Gastroesophageal sphincter (tissue), 4 donors: ENCODE results near the gene BMP8B. TPM values are rescaled to one million over a fixed set of nuclear protein-coding genes. Genes with fewer than 3 reads are reported as not detected.

ENCODE experiments used
- ATAC-seq: fragments of 150-250 bp; one replicate; pipeline ENCODE4 v1.9.1; 2016; ENCODE audit warnings: mild to moderate bottlenecking, moderate library complexity
- H3K27ac ChIP-seq, 4 donors: fragments of 200-600 bp; sonication (generic) in 3 of 4; 1 replicate in 3 of 4; 2 replicates in 1 of 4; pipeline ENCODE4 v1.5.1; 2016 to 2019
- H3K27me3 ChIP-seq: fragments of 200-600 bp; sonication (generic); one replicate; pipeline ENCODE4 v1.5.1; 2019
- H3K36me3 ChIP-seq, 2 donors: fragments of 200-600 bp; sonication (generic); one replicate each; pipeline ENCODE4 v1.5.1; 2019; ENCODE audit warnings: control low read depth in 1 of 2
- H3K4me1 ChIP-seq, 3 donors: fragments of 200-600 bp; sonication (generic); 1 replicate in 2 of 3; 2 replicates in 1 of 3; pipeline ENCODE4 v1.5.1; 2016 to 2019; ENCODE audit warnings: control low read depth in 2 of 3
- H3K4me3 ChIP-seq, 2 donors: fragments of 200-600 bp; sonication (generic); one replicate each; pipeline ENCODE4 v1.5.1; 2019; ENCODE audit warnings: mild to moderate bottlenecking in 1 of 2, moderate library complexity in 1 of 2
- H3K9me3 ChIP-seq, 3 donors: fragments of 200-600 bp; sonication (generic); one replicate each; pipeline ENCODE4 v1.5.1; 2017 to 2019; ENCODE audit warnings: control low read depth in 2 of 3
- CTCF ChIP-seq, 4 experiments: fragments of 200-600 bp in 2 of 4; fragments of 450-650 bp in 2 of 4; sonication (generic) in 1 of 4; IDR thresholded peaks; one replicate each; pipeline ENCODE4 v1.5.1; 2017 to 2019; ENCODE audit warnings: antibody characterized with exemption in 4 of 4, mild to moderate bottlenecking in 2 of 4, moderate library complexity in 2 of 4
- EP300 ChIP-seq: sonication (generic); formaldehyde crosslinking; IDR thresholded peaks from one replicate; pipeline ENCODE4 v1.6.1; 2017; ENCODE audit warnings: antibody characterized with exemption, mild to moderate bottlenecking
- POLR2A ChIP-seq, 2 donors: fragments of 450-650 bp; IDR thresholded peaks; one replicate each; pipeline ENCODE4 v1.6.1; 2017; ENCODE audit warnings: antibody characterized with exemption in 2 of 2, mild to moderate bottlenecking in 2 of 2, moderate library complexity in 1 of 2
- POLR2AphosphoS5 ChIP-seq: sonication (generic); formaldehyde crosslinking; IDR thresholded peaks from one replicate; pipeline ENCODE4 v1.6.1; 2017; ENCODE audit warnings: antibody characterized with exemption
- WGBS, 2 donors: methylation state at CpG; one replicate each; pipeline ENCODE4 v1.1.5; 2018; ENCODE audit warnings: low coverage in 1 of 2; 5-methylcytosine and 5-hydroxymethylcytosine counted together
- total RNA-seq, 4 donors: library from RNA; depleted of rRNA; stranded (reverse); fragments of >200 nt; gene quantifications; one replicate each; pipeline ENCODE4 v1.1.0, GENCODE V29; 2016

Gene BMP8B
- total RNA-seq, 4 donors from 2014 or later: 2.0 to 4.5 (median 2.2) TPM

GRCh38 chr1:39755965-39756659 is 32.6 kb downstream of the BMP8B start:
- Histone ChIP-seq H3K27ac (no peak overlapping the region), H3K9me3 (no peaks in the 10 kb centered on the region), H3K27me3 (no peaks in the 10 kb centered on the region), H3K4me1 (peaks cover 0 to 37% (median 0%) of the 10 kb centered on the region in 3 donors), H3K4me3 (no peak overlapping the region), H3K36me3 (peaks cover 0 to 100% of the 10 kb centered on the region in 2 donors)
- TF ChIP-seq POLR2A (IDR thresholded peaks at IDR 0.05) (no peak), CTCF (IDR thresholded peaks at IDR 0.05) (no peak), POLR2AphosphoS5 (no peak), EP300 (no peak)
- WGBS, 2 donors: 90 to 100% methylated on average over 2 of the region's 9 CpGs
- ATAC-seq: no peak

GRCh38 chr1:39754906-39755504 is 33.7 kb downstream of the BMP8B start:
- Histone ChIP-seq H3K36me3 (peaks cover 0 to 100% of the 10 kb centered on the region in 2 donors), H3K4me1 (peaks cover 0 to 37% (median 0%) of the 10 kb centered on the region in 3 donors), H3K27ac (peak overlapping the region in 1 of 4 donors; percentile 54), H3K9me3 (no peaks in the 10 kb centered on the region), H3K27me3 (no peaks in the 10 kb centered on the region), H3K4me3 (no peak overlapping the region)
- TF ChIP-seq POLR2A (IDR thresholded peaks at IDR 0.05) (no peak), POLR2AphosphoS5 (no peak), EP300 (no peak), CTCF (IDR thresholded peaks at IDR 0.05) (no peak)
- no CpG with 5 or more reads among the region's 2 CpGs for WGBS, 2 donors
- peak; percentile 76 for ATAC-seq

GRCh38 chr1:39754026-39754570 is 34.6 kb downstream of the BMP8B start:
- H3K27ac ChIP-seq: peak overlapping the region in 2 of 4 donors; percentile 17 to 54
- H3K36me3 ChIP-seq: peaks cover 2 to 100% of the 10 kb centered on the region in 2 donors
- peak; percentile 10 for TF ChIP-seq POLR2AphosphoS5
- TF ChIP-seq CTCF (IDR thresholded peaks at IDR 0.05): no peak
- no peak for TF ChIP-seq EP300
- TF ChIP-seq POLR2A (IDR thresholded peaks at IDR 0.05): no peak
- H3K4me1 ChIP-seq: peaks cover 0 to 37% (median 0%) of the 10 kb centered on the region in 3 donors
- H3K27me3 ChIP-seq: no peaks in the 10 kb centered on the region
- no peak for ATAC-seq
- no peaks in the 10 kb centered on the region for H3K9me3 ChIP-seq
- 19 to 54% methylated on average over 2 of the region's 2 CpGs for WGBS, 2 donors
- H3K4me3 ChIP-seq: no peak overlapping the region

- Histone ChIP-seq H3K36me3 (peaks cover 3 to 100% of the 10 kb centered on the region in 2 donors), H3K4me1 (peaks cover 0 to 37% (median 0%) of the 10 kb centered on the region in 3 donors), H3K9me3 (no peaks in the 10 kb centered on the region), H3K4me3 (no peak overlapping the region), H3K27me3 (no peaks in the 10 kb centered on the region), H3K27ac (peak overlapping the region in 3 of 4 donors; percentile 10 to 54 (median 17))
- TF ChIP-seq POLR2A (IDR thresholded peaks at IDR 0.05): no peak
- TF ChIP-seq CTCF (IDR thresholded peaks at IDR 0.05): no peak
- TF ChIP-seq POLR2AphosphoS5: no peak
- TF ChIP-seq EP300: no peak
- WGBS, 2 donors: 26 to 51% methylated on average over 5 to 9 of the region's 16 CpGs
- no peak for ATAC-seq
Measured at GRCh38 chr1:39753132-39754025, 35.3 kb downstream of the BMP8B start.
